Dermis microvascular lymphatic vessel endothelial cell (primary cell): Measurements from ENCODE around the gene RAD54L. TPM values are rescaled to one million over a fixed set of nuclear protein-coding genes. Genes with fewer than 3 reads are reported as not detected.
"Not testable (repeated sequence)": the region's sequence is repeated elsewhere in the genome, so short reads cannot be mapped to it uniquely, and the experiment has no call there.

Source experiments
- DNase-seq, 2 donors: peaks; one replicate each; pipeline versions ENCODE4 v3.0.0 to v3.0.0-alpha.2; 2010; ENCODE audit warnings: low read depth in 2 of 2
- total RNA-seq: library from RNA; depleted of rRNA; stranded (reverse); fragments of >200 nt; gene quantifications from 2 replicates; pipeline ENCODE4 v1.2.1, GENCODE V29; 2014

Gene RAD54L
- total RNA-seq, 1 donor from 2014 or later = 3.0 TPM

DNA sequence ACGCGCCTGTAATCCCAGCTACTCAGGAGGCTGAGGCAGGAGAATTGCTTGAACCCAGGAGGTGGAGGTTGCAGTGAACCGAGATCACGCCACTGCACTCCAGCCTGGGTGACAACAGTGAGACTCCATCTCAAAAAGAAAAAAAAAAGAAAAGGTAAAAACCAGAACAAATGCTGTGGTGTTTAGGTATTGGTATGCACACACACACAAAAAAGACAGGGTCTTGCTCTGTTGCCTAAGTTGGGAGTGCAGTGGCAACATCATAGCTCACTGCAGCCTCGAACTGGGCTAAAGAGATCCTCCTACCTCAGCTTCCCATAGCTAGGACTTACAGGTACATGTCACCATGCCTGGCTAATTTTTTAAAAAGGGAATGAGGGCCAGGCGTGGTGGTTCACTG lies 71.7 kb downstream of the RAD54L start:
- DNase-seq = not testable (repeated sequence)

DNA sequence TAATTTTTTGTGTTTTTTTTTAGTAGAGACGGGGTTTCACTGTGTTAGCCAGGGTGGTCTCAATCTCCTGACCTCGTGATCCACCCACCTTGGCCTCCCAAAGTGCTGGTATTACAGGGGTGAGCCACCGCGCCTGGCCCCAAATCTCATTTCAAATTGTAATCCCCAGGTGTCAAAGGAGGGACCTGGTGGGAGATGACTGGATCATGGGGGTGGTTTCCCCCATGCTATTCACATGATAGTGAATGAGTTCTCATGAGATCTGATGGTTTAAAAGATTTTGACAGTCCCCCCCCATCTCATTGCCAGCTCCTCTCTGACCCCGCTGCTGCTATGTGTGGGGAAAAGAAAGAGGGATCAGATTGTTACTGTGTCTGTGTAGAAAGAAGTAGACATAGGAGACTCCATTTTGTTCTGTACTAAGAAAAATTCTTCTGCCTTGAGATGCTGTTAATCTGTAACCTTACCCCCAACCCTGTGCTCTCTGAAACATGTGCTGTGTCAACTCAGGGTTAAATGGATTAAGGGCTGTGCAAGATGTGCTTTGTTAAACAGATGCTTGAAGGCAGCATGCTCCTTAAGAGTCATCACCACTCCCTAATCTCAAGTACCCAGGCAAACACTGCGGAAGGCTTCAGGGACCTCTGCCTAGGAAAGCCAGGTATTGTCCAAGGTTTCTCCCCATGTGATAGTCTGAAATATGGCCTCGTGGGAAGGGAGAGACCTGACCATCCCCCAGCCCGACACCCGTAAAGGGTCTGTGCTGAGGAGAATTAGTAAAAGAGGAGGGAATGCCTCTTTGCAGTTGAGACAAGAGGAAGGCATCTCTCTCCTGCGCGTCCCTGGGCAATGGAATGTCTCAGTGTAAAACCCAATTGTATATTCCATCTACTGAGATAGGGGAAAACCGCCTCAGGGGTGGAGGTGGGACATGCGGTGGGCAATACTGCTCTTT lies 72.7 kb downstream of the RAD54L start:
- DNase-seq = not testable (repeated sequence)

DNA sequence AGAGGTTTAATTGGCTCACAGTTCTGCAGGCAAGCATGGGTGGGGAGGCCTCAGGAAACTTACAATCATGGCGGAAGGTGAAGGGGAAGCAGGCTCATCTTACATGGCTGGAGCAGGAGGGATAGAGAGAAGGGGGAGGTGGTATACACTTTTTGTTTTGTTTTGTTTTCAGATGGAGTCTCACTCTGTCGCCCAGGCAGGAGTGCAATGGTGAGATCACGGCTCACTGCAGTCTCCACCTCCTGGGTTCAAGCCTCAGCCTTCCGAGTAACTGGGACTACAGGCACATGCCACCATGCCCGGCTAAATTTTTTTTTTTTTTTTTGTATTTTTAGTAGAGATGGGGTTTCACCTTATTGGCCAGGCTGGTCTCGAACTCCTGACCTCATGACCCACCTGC lies 74.6 kb downstream of the RAD54L start:
- not testable (repeated sequence) for DNase-seq

DNA sequence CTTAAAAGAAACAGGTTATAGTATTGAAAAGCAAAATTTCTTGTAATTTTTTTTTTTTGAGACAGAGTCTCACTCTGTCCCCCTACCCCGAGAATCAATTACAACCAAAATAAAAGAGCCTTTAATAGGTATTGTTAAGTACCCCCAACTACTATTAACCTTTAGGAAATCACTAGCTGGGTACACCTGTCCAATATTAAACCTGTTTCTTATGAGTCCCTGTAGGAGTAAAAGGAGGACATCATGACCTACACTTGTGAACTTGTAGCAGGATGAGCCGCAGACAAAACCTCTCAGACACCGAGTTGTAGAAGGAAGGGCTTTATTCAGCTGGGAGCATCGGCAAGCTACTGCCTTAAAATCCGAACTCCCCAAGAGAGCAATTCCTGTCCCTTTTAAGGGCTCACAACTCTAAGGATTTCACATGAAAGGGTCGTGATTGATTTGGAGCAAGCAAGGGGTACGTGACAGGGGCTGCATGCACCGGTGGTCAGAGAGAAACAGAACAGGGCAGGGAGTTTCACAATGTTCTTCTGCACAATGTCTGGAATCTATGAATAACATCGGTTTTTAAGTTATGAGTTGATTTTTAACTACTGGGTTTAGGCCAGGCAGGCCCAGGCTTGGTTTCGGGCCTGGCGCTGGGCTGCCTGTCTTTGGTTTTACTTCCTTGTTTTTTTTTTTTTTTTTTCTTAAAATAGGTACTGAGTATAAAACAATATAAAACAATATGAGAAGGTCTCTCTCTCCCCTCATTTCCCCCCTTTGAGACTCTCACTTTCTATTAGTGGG lies 77.9 kb downstream of the RAD54L start:
- DNase-seq = not testable (repeated sequence)

Other genes starting within 250 kb of the RAD54L start
- 16.3 and 18.3 TPM in 2 replicates for gene PIK3R3, start 115.1 kb upstream of the RAD54L start, total RNA-seq
- 0.13 TPM in 1 of 2 replicates, not detected in the other for gene TSPAN1, start 72.7 kb upstream of the RAD54L start, total RNA-seq
- gene P3R3URF, start 71.3 kb upstream of the RAD54L start, total RNA-seq = not detected in 2 replicates
- 26.6 and 38.1 TPM in 2 replicates for gene POMGNT1, start 49.3 kb upstream of the RAD54L start, total RNA-seq
- 0.63 and 0.64 TPM in 2 replicates for gene LURAP1, start 44.4 kb upstream of the RAD54L start, total RNA-seq
- gene LRRC41, start 55.9 kb downstream of the RAD54L start, total RNA-seq = 44.7 and 61.4 TPM in 2 replicates
- gene UQCRH, start 55.9 kb downstream of the RAD54L start, total RNA-seq = 144 and 291 TPM in 2 replicates
- 14.8 and 22.0 TPM in 2 replicates for gene NSUN4, start 93.0 kb downstream of the RAD54L start, total RNA-seq
- 0.64 and 1.1 TPM in 2 replicates for gene FAAH, start 146.6 kb downstream of the RAD54L start, total RNA-seq
- gene DMBX1, start 242.1 kb downstream of the RAD54L start, total RNA-seq = not detected in 2 replicates